Hepatocyte (in vitro differentiated cells): Measurements from ENCODE around the gene TTC34. TPM values are rescaled to one million over a fixed set of nuclear protein-coding genes. Genes with fewer than 3 reads are reported as not detected.

Source experiments
- DNase-seq: peaks from one replicate; pipeline ENCODE4 v3.0.0-alpha.2; 2016; ENCODE audit warnings: low spot score
- H2AFZ ChIP-seq: fragments of 200-600 bp; sonication (generic); 2 replicates; pipeline ENCODE4 v1.6.0; 2016; ENCODE audit warnings: antibody characterized with exemption, mild to moderate bottlenecking
- H3K27ac ChIP-seq: fragments of 200-600 bp; sonication (generic); 2 replicates; pipeline ENCODE4 v1.5.1; 2016; ENCODE audit warnings: mild to moderate bottlenecking
- H3K27me3 ChIP-seq: fragments of 200-600 bp; sonication (generic); 2 replicates; pipeline ENCODE4 v1.6.1; 2016
- H3K36me3 ChIP-seq: fragments of 200-600 bp; sonication (generic); replicated peaks from 2 replicates; pipeline ENCODE4 v1.5.1; 2016; ENCODE audit warnings: low read depth; ENCODE audit not compliant: insufficient read depth
- H3K4me1 ChIP-seq: fragments of 200-600 bp; sonication (generic); 2 replicates; pipeline ENCODE4 v1.5.1; 2016; ENCODE audit warnings: mild to moderate bottlenecking, moderate library complexity; ENCODE audit not compliant: insufficient read depth
- H3K4me2 ChIP-seq: fragments of 200-600 bp; sonication (generic); 2 replicates; pipeline ENCODE4 v1.6.0; 2016
- H3K4me3 ChIP-seq: fragments of 200-600 bp; sonication (generic); 2 replicates; pipeline ENCODE4 v1.5.1; 2016; ENCODE audit warnings: mild to moderate bottlenecking
- H3K79me2 ChIP-seq: fragments of 200-600 bp; sonication (generic); 2 replicates; pipeline ENCODE4 v1.6.0; 2017; ENCODE audit warnings: mild to moderate bottlenecking
- H3K9me2 ChIP-seq: fragments of 200-600 bp; sonication (generic); replicated peaks from 2 replicates; pipeline ENCODE4 v1.6.0; 2017; ENCODE audit warnings: mild to moderate bottlenecking; ENCODE audit not compliant: insufficient read depth
- H3K9me3 ChIP-seq: fragments of 200-600 bp; sonication (generic); 2 replicates; pipeline ENCODE4 v1.5.1; 2016; ENCODE audit warnings: low read depth, mild to moderate bottlenecking
- H4K20me1 ChIP-seq: fragments of 200-600 bp; sonication (generic); 2 replicates; pipeline ENCODE4 v1.6.0; 2016; ENCODE audit warnings: mild to moderate bottlenecking; ENCODE audit not compliant: insufficient read depth, poor library complexity, severe bottlenecking
- CTCF ChIP-seq: fragments of 200-600 bp; sonication (generic); IDR thresholded peaks from 2 replicates; pipeline ENCODE4 v1.5.1; 2016; ENCODE audit warnings: antibody characterized with exemption, mild to moderate bottlenecking; ENCODE audit not compliant: poor library complexity
- EZH2 ChIP-seq: fragments of 200-600 bp; sonication (generic); IDR thresholded peaks from 2 replicates; pipeline ENCODE4 v1.6.1; 2016; ENCODE audit warnings: antibody characterized with exemption, mild to moderate bottlenecking, borderline replicate concordance
- EZH2phosphoT487 ChIP-seq: fragments of 200-600 bp; sonication (generic); IDR thresholded peaks from one replicate; pipeline ENCODE4 v1.6.1; 2018; ENCODE audit warnings: antibody characterized with exemption, mild to moderate bottlenecking, low read depth, moderate library complexity; ENCODE audit not compliant: unreplicated experiment, severe bottlenecking
- WGBS: methylation state at CpG from one replicate; pipeline ENCODE4 v1.1.6; 2016; ENCODE audit warnings: low lambda C conversion rate; ENCODE audit errors: missing lambda C conversion rate; 5-methylcytosine and 5-hydroxymethylcytosine counted together
- polyA plus RNA-seq: library from polyadenylated mRNA; unstranded; fragments of >200 nt; fragmentation: Nextera tagmentation; extraction: Ambion mirVana; gene quantifications from 2 replicates; pipeline ENCODE4 v1.2.1, GENCODE V29; 2016
- total RNA-seq: library from RNA; depleted of rRNA; stranded (reverse); fragments of >200 nt; gene quantifications from 2 replicates; pipeline ENCODE4 v1.2.3, GENCODE V29; 2014

Gene TTC34
- total and polyA plus RNA-seq, 2 experiments from 2014 or later = 0.13 to 0.33 TPM

GRCh38 chr1:2601721-2602303, 199.7 kb downstream of the TTC34 start:
- WGBS = 79% methylated on average over 18 of the region's 18 CpGs
- H3K9me2 ChIP-seq = no peaks in the 10 kb centered on the region

GRCh38 chr1:2598329-2598931, 203.1 kb downstream of the TTC34 start:
- H3K27me3 ChIP-seq = no peaks in the 10 kb centered on the region
- DNase-seq = no peak
- no peaks in the 10 kb centered on the region for H3K9me3 ChIP-seq
- H4K20me1 ChIP-seq = no peaks in the 10 kb centered on the region
- WGBS = 77% methylated on average over 3 of the region's 3 CpGs
- H3K36me3 ChIP-seq = no peaks in the 10 kb centered on the region
- no peaks in the 10 kb centered on the region for H3K79me2 ChIP-seq
- no peak for TF ChIP-seq EZH2phosphoT487
- TF ChIP-seq CTCF = no peak
- no peak for TF ChIP-seq EZH2
- no peak overlapping the region for H2AFZ ChIP-seq
- no peaks in the 10 kb centered on the region for H3K4me1 ChIP-seq
- H3K4me2 ChIP-seq = no peak overlapping the region
- no peak overlapping the region for H3K4me3 ChIP-seq
- H3K27ac ChIP-seq = no peak overlapping the region
- no peaks in the 10 kb centered on the region for H3K9me2 ChIP-seq

More at GRCh38 chr1:2601721-2602303, 199.7 kb downstream of the TTC34 start:
- H3K4me2 ChIP-seq = no peak overlapping the region
- DNase-seq = no peak
- H2AFZ ChIP-seq = no peak overlapping the region
- no peaks in the 10 kb centered on the region for H3K9me3 ChIP-seq
- TF ChIP-seq CTCF (no peak), EZH2phosphoT487 (no peak), EZH2 (no peak)
- H3K4me3 ChIP-seq = no peak overlapping the region
- no peaks in the 10 kb centered on the region for H4K20me1 ChIP-seq
- no peaks in the 10 kb centered on the region for H3K36me3 ChIP-seq
- H3K79me2 ChIP-seq = no peaks in the 10 kb centered on the region
- no peak overlapping the region for H3K27ac ChIP-seq
- H3K4me1 ChIP-seq = no peaks in the 10 kb centered on the region
- H3K27me3 ChIP-seq = no peaks in the 10 kb centered on the region

GRCh38 chr1:2597441-2598328, 203.8 kb downstream of the TTC34 start:
- Histone ChIP-seq H3K4me2 (no peak overlapping the region), H3K79me2 (no peaks in the 10 kb centered on the region), H3K9me3 (no peaks in the 10 kb centered on the region), H3K27ac (no peak overlapping the region), H2AFZ (no peak overlapping the region), H3K36me3 (no peaks in the 10 kb centered on the region), H3K27me3 (no peaks in the 10 kb centered on the region), H3K9me2 (no peaks in the 10 kb centered on the region), H3K4me1 (no peaks in the 10 kb centered on the region), H3K4me3 (no peak overlapping the region), H4K20me1 (no peaks in the 10 kb centered on the region)
- 85% methylated on average over 34 of the region's 34 CpGs for WGBS
- TF ChIP-seq EZH2 (no peak), CTCF (no peak), EZH2phosphoT487 (no peak)
- DNase-seq = no peak
